HepG2 (cell line): ENCODE data around the gene TMEM267. TPM values are rescaled to one million over a fixed set of nuclear protein-coding genes. Genes with fewer than 3 reads are reported as not detected.

Experiments
- ATF1 ChIP-seq: IDR thresholded peaks from 2 replicates; pipeline ENCODE4 v1.6.1; 2016; ENCODE audit warnings: mild to moderate bottlenecking, control low read depth
- ATF7 ChIP-seq, 2 experiments: fragments of 450-650 bp in 1 of 2; sonication (generic) in 1 of 2; formaldehyde crosslinking in 1 of 2; IDR thresholded peaks; 2 replicates each; pipeline versions ENCODE4 v1.4.0 to v1.6.1; 2016 to 2020; ENCODE audit warnings: antibody characterized with exemption in 1 of 2, mild to moderate bottlenecking in 1 of 2, missing genetic modification reagents in 1 of 2
- BCL3 ChIP-seq: sonication (generic); formaldehyde crosslinking; IDR thresholded peaks from 2 replicates; pipeline ENCODE4 v1.5.1; 2020; ENCODE audit warnings: mild to moderate bottlenecking, missing genetic modification reagents, moderate library complexity
- CBX5 ChIP-seq: sonication (generic); formaldehyde crosslinking; IDR thresholded peaks from 2 replicates; pipeline ENCODE4 v1.4.0; 2020; ENCODE audit warnings: missing genetic modification reagents, borderline replicate concordance
- CCDC6 ChIP-seq: sonication (generic); formaldehyde crosslinking; IDR thresholded peaks from 2 replicates; pipeline ENCODE4 v1.8.1; 2022; ENCODE audit warnings: mild to moderate bottlenecking, missing genetic modification reagents, moderate library complexity
- ERF ChIP-seq: IDR thresholded peaks from 2 replicates; pipeline ENCODE4 v1.6.1; 2018; ENCODE audit warnings: missing biosample characterization, missing genetic modification reagents
- KDM5B ChIP-seq: sonication (generic); formaldehyde crosslinking; IDR thresholded peaks from 2 replicates; pipeline ENCODE4 v1.4.0; 2020; ENCODE audit warnings: missing genetic modification reagents, mild to moderate bottlenecking, borderline replicate concordance
- MXI1 ChIP-seq: IDR thresholded peaks from 3 replicates; pipeline ENCODE4 v1.6.1; 2012; ENCODE audit warnings: low read depth, low read length, inconsistent platforms, borderline replicate concordance
- NFE2L2 ChIP-seq: fragments of 150-350 bp; IDR thresholded peaks from 2 replicates; pipeline ENCODE4 v1.6.1; 2014; ENCODE audit warnings: low read length
- NR2C2 ChIP-seq: sonication (generic); formaldehyde crosslinking; IDR thresholded peaks from 2 replicates; pipeline ENCODE4 v1.4.0; 2020; ENCODE audit warnings: missing genetic modification reagents, mild to moderate bottlenecking, moderate library complexity, borderline replicate concordance
- NR2F2 ChIP-seq: IDR thresholded peaks from 2 replicates; pipeline ENCODE4 v1.6.1; 2012; ENCODE audit warnings: low read depth, inconsistent platforms, borderline replicate concordance
- PCBP1 ChIP-seq: fragments of 200-400 bp; formaldehyde crosslinking; IDR thresholded peaks from 2 replicates; pipeline ENCODE4 v1.6.1; 2017; ENCODE audit warnings: mild to moderate bottlenecking, low read depth, low read length, borderline replicate concordance
- PHF8 ChIP-seq: sonication (generic); formaldehyde crosslinking; IDR thresholded peaks from 2 replicates; pipeline ENCODE4 v1.5.0; 2020; ENCODE audit warnings: missing genetic modification reagents
- RBFOX2 ChIP-seq: fragments of 200-400 bp; formaldehyde crosslinking; IDR thresholded peaks from 2 replicates; pipeline ENCODE4 v1.6.1; 2017; ENCODE audit warnings: low read depth, mild to moderate bottlenecking, low read length
- RNF2 ChIP-seq: fragments of 450-650 bp; conservative IDR thresholded peaks from 2 replicates; pipeline ENCODE4 v1.6.1; 2016; ENCODE audit warnings: low read depth
- SIN3B ChIP-seq: fragments of 150-350 bp; IDR thresholded peaks from 2 replicates; pipeline ENCODE4 v1.6.1; 2014; ENCODE audit warnings: low read length
- ZBTB33 ChIP-seq: sonication (generic); formaldehyde crosslinking; IDR thresholded peaks from 2 replicates; pipeline ENCODE4 v1.4.0; 2020; ENCODE audit warnings: missing genetic modification reagents
- ZNF343 ChIP-seq: sonication (generic); formaldehyde crosslinking; IDR thresholded peaks from 2 replicates; pipeline ENCODE4 v1.4.0; 2020; ENCODE audit warnings: mild to moderate bottlenecking, missing genetic modification reagents
- ZNF629 ChIP-seq: sonication (generic); formaldehyde crosslinking; conservative IDR thresholded peaks from 2 replicates; pipeline ENCODE4 v1.5.0; 2020; ENCODE audit warnings: missing genetic modification reagents
- ZNF691 ChIP-seq: sonication (generic); formaldehyde crosslinking; IDR thresholded peaks from 2 replicates; pipeline ENCODE4 v1.4.0; 2020; ENCODE audit warnings: missing genetic modification reagents, low read depth, mild to moderate bottlenecking, borderline replicate concordance
- polyA plus RNA-seq, 8 experiments: library from polyadenylated mRNA; depleted of rRNA in 3 of 8; stranded (reverse) in 7 of 8; unstranded in 1 of 8; fragments of >200 nt; fragmentation: Illumina TruSeq in 4 of 8; extraction: Trizol in 4 of 8; gene quantifications; 2 replicates each; pipeline versions ENCODE4 v1.2.1 to v1.2.3, GENCODE V29; 2011 to 2016; ENCODE audit warnings: low read depth in 4 of 8, missing spikeins in 1 of 8, mixed read lengths in 1 of 8; ENCODE audit not compliant: insufficient read depth in 1 of 8
- total RNA-seq, 5 experiments: library from RNA; depleted of rRNA; stranded (reverse); fragments of >200 nt; fragmentation: Illumina TruSeq; extraction: Trizol; gene quantifications; 2 replicates each; pipeline ENCODE4 v1.2.3, GENCODE V29; 2016; ENCODE audit warnings: low read depth in 1 of 5

TMEM267 gene
- total and polyA plus RNA-seq, 2 of the 13 experiments (the other 11 are each of a cell fraction or from before 2014, with no cell fraction given) = 8.9 to 12.6 TPM

- TF ChIP-seq ATF7 (IDR thresholded peaks at IDR 0.05) (no peak), ATF7 (CRISPR knock-in tag; IDR thresholded peaks at IDR 0.05) (peak; percentile 22; the same call in 1 of the 2 replicates), BCL3 (CRISPR knock-in tag) (0 out of 2 replicates have a peak, but pooled peaks have one; percentile 13), SIN3B (peak; percentile 96), NFE2L2 (no peak), CBX5 (CRISPR knock-in tag) (peak; percentile 38; the same call in 1 of the 2 replicates), NR2C2 (CRISPR knock-in tag) (peak; percentile 65), PHF8 (peak; percentile 69), ERF (peak; percentile 73; the same call in 1 of the 2 replicates), ZBTB33 (no peak), KDM5B (peak; percentile 49; the same call in 1 of the 2 replicates), CCDC6 (CRISPR knock-in tag) (peak; percentile 77; the same call in 1 of the 2 replicates), ZNF629 (CRISPR knock-in tag) (no peak), ZNF691 (CRISPR knock-in tag) (0 out of 2 replicates have a peak, but pooled peaks have one; percentile 43), PCBP1 (0 out of 2 replicates have a peak, but pooled peaks have one; percentile 49), RNF2 (no peak), ATF1 (peak; percentile 38; the same call in 1 of the 2 replicates), ZNF343 (CRISPR knock-in tag) (0 out of 2 replicates have a peak, but pooled peaks have one; percentile 30), RBFOX2 (peak; percentile 63; the same call in 1 of the 2 replicates), NR2F2 (0 out of 2 replicates have a peak, but pooled peaks have one; percentile 29), MXI1 (peak; percentile 83; the same call in 2 of the 3 replicates)
Observed at GRCh38 chr5:43514816-43515677, 31.4 kb upstream of the TMEM267 start, which contains the start of gene C5orf34 (continued).
